Gastroesophageal sphincter (tissue), 2 donors: Measurements from ENCODE around the gene CD160.
A peak's percentile ranks its signal among the peaks of the same experiment; 100 is the strongest.

ENCODE experiments used
- EP300 ChIP-seq: sonication (generic); formaldehyde crosslinking; IDR thresholded peaks from one replicate; pipeline ENCODE4 v1.6.1; 2017; ENCODE audit warnings: antibody characterized with exemption, mild to moderate bottlenecking
- POLR2AphosphoS5 ChIP-seq: sonication (generic); formaldehyde crosslinking; IDR thresholded peaks from one replicate; pipeline ENCODE4 v1.6.1; 2017; ENCODE audit warnings: antibody characterized with exemption

DNA sequence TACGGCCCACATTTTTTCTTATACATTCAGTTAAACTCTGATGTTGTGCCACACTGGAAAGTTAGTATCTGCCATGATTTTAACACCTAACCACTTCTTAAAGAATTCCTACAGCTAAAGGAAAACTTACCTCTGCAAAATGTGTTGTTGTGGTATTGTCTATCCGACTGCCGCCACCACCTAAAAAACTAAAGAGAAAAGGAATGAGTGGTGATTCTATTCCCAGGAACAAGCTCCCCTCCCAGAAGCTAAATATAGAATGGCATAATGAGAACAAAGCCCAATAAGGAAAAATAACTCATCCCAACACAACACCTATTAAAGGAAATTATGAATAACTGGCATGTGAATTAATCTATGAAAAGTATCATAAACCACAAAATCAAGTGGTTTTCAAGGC lies 65.1 kb downstream of the CD160 start:
- TF ChIP-seq EP300 (no peak), POLR2AphosphoS5 (peak; percentile 72)
